ENCODE measurements around the gene FAM117A. TPM values are rescaled to one million over a fixed set of nuclear protein-coding genes. Genes with fewer than 3 reads are reported as not detected.

FAM117A gene, protein sequence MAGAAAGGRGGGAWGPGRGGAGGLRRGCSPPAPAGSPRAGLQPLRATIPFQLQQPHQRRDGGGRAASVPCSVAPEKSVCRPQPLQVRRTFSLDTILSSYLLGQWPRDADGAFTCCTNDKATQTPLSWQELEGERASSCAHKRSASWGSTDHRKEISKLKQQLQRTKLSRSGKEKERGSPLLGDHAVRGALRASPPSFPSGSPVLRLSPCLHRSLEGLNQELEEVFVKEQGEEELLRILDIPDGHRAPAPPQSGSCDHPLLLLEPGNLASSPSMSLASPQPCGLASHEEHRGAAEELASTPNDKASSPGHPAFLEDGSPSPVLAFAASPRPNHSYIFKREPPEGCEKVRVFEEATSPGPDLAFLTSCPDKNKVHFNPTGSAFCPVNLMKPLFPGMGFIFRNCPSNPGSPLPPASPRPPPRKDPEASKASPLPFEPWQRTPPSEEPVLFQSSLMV
- 1.3 and 2.7 TPM in 2 replicates for total RNA-seq

DNA sequence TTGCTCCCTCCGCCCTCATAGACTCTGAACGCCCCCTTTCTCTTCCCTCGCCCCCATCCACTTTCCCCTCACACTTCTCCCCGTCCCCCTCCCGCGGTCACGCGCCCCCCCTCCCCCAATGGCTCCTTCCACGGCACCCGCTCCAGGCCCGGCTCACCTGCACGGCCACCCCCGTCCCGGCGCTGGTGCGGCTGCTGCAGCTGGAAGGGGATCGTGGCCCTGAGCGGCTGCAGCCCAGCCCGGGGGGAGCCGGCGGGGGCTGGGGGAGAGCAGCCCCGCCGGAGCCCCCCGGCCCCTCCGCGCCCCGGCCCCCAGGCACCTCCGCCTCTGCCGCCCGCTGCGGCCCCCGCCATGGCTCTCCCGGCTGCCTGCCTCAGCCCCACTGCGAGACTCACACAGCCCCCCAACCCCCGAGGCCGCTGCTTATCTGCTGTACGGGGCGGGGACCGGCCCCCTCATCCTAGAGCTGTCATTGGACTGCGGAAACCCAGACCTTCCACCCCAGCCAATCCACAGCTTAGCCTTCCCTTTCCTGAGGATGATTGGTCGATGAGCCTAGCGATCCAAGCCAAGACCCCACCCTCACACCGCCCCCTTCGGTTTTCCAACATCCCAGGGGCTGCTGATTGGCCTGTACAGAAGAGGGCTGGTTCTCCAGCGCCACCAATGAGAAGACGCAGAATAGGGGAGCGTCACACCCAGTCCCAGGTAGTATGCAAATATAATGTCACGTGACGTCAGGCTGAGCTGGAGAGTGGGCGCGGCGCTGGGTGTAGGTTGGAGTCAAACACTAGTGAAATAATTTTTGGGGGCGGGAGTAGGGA is at the start of gene FAM117A:
Gene FAM117A, minus strand, starts transcription at position 397 of the 824 bp plus-strand sequence. Its CDS starts 44 bp downstream, at position 353.

DNA sequence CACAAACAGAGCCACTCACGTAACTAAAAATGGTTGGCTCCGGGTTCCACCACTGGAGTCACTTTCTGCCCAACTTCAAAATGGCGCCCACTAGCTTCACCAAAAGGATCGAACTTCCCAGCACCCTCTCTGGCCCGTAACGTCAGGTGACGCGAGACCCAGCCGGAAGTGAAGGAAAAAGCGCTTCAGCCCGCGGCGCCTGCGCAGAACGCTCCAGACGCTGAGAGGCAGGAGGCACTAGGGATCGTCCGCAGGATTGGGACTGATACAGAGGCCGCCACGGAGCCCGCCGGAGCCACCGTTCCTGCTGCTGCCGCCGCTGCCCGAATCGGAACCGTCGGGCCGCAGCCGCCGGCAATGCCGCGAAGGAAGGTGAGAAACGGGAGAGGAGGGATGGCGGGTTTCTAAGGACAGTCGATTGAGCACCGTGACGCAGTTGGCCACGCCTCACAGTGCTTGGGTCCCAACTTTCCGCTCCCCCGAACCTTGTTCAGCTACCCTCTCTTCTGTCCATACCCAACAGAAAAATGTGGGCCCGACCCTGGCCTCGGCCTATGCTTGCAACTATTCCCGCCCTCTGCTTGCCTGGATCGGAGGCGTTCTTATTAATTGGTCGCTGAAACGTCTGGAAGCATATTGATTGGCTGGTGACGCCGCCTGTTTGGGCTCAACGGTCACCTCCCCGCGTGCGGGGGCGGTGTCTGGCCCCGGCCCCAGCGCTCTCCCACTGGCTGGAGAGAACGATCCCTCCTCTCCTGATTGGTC is 24.7 kb upstream of the FAM117A start, which contains the start of gene KAT7:
Gene KAT7, plus strand, starts transcription at position 204 of the 765 bp plus-strand sequence. Its CDS starts 154 bp downstream, at position 358.

GRCh38 chr17:49707608-49708514 is 56.1 kb downstream of the FAM117A start, which contains the start of gene SLC35B1:
TSS of gene SLC35B1 (minus strand) at chr17:49707964. CDS start at chr17:49707833, 131 bp downstream.

GRCh38 chr17:49677933-49678847 is 85.7 kb downstream of the FAM117A start, which contains the start of gene SPOP:
TSS of gene SPOP (minus strand) at chr17:49678097. CDS start at chr17:49622810, 55,287 bp downstream.

Other genes with a start within 250 kb of the FAM117A start
- gene NXPH3, start 188.3 kb downstream of the FAM117A start, total RNA-seq = under 0.01 and 0.17 TPM in 2 replicates
- gene SPOP, start 86.0 kb downstream of the FAM117A start, total RNA-seq = 82.3 and 111 TPM in 2 replicates
- gene SLC35B1, start 56.2 kb downstream of the FAM117A start, total RNA-seq = 36.2 and 43.3 TPM in 2 replicates
- gene KAT7, start 24.6 kb upstream of the FAM117A start, total RNA-seq = 19.1 and 22.2 TPM in 2 replicates
- not detected in 2 replicates for gene TAC4, start 83.9 kb upstream of the FAM117A start, total RNA-seq
- not detected in 2 replicates for gene DLX4, start 205.1 kb upstream of the FAM117A start, total RNA-seq
- gene DLX3, start 231.1 kb upstream of the FAM117A start, total RNA-seq = not detected in 2 replicates